Lung microvascular endothelial cell (primary cell): ENCODE data around the gene LRSAM1. TPM values are rescaled to one million over a fixed set of nuclear protein-coding genes. Genes with fewer than 3 reads are reported as not detected.

ENCODE experiments used
- DNase-seq, 2 donors: peaks; one replicate each; pipeline versions ENCODE4 v3.0.0 to v3.0.0-alpha.2; 2010; ENCODE audit warnings: low read depth in 2 of 2
- total RNA-seq: library from RNA; depleted of rRNA; stranded (reverse); fragments of >200 nt; gene quantifications from 2 replicates; pipeline ENCODE4 v1.2.1, GENCODE V29; 2014

Gene LRSAM1
- total RNA-seq, 1 donor from 2014 or later: 9.9 TPM

DNA sequence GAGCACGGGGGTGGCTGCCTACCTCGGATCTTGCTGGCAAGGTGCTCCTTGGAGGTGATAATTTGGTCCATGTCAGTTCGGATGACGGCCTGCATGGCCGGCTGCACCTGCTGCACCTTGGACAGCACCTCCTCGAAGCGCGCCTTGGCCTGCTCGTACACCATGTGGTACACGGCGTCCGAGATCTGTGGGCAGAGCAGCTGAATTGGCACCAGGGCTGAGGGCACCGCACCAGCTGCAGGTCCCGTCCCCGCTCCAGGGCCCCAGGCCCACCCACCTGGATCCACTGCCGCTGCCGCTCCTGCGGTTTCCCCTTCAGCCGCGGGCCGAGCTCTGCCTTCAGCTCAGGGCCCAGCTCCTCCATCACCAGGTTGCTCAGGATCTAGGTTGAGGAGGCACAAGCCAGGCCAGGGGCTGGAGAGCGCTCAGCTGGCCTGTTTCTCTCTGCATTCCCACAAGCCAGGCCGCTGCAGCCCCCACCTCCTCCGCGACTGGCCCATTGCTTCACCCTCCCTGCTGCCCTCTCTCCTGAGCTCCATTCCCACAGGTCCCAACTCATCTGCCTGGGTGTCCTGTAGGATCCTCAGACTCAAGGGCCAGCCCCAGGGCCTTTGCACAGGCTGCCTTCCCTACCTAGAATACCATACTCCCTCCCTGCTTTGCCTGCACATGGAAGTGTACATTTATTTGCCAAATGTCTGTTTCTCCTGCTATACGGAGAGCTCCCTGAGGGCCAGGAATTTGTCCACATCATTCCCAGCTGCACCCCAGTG, 65.7 kb downstream of the LRSAM1 start:
- no peak for DNase-seq

DNA sequence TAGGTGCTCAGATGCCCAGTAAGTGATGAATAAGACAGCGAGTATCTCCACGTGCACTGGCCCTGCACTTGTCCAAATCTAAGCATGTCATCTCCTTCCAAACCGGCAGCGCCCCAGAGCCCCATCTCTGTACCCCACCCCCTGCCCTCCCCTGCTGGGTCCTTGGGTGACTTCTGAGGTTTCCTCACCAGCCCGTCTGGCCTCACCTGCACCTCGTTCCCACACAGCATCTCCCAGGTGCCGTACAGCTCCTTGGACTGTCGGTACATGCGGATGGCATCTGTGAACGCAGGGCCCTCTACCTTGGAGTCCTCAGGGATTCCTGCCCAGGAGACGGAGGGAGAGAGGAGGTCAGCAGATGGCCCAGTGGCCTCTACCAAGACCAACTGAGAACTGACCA, 66.3 kb downstream of the LRSAM1 start:
- no peak for DNase-seq

DNA sequence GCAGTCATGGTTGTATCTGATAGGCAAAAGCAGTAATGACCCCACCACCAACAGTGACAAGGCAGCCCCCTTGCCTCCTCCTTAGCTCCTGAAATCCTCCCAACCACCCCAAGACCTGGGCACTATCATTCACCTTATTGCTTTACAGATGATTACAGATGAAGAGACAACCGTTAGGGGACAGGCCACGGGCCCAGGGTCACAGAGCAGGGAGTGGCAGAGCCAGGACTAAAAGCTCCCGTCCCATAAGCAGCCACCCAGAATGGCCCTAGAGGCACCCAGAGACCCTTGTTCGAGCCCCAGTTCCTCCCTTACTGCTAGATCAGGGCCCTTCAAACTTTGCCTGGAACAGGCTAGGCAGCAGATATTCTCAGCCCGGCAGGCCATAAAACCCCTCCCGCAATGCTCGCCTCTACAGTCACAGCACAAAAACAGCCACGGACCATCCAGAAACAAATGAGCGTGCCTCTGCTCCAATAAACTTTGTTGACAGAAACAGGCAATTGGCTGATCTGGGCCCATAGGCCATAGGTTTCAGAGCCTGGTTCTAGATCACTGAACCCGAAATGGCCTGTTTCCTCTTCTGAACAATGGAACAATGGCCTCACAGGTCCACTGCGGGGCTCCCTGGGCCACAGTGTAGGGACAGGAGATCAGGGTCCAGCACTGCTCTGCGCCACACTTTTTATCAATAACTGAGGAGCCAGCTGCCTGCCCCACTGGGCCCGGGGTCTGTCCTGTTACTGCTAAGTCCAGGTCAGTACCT, 67.0 kb downstream of the LRSAM1 start:
- DNase-seq: peak; percentile 60 to 85

DNA sequence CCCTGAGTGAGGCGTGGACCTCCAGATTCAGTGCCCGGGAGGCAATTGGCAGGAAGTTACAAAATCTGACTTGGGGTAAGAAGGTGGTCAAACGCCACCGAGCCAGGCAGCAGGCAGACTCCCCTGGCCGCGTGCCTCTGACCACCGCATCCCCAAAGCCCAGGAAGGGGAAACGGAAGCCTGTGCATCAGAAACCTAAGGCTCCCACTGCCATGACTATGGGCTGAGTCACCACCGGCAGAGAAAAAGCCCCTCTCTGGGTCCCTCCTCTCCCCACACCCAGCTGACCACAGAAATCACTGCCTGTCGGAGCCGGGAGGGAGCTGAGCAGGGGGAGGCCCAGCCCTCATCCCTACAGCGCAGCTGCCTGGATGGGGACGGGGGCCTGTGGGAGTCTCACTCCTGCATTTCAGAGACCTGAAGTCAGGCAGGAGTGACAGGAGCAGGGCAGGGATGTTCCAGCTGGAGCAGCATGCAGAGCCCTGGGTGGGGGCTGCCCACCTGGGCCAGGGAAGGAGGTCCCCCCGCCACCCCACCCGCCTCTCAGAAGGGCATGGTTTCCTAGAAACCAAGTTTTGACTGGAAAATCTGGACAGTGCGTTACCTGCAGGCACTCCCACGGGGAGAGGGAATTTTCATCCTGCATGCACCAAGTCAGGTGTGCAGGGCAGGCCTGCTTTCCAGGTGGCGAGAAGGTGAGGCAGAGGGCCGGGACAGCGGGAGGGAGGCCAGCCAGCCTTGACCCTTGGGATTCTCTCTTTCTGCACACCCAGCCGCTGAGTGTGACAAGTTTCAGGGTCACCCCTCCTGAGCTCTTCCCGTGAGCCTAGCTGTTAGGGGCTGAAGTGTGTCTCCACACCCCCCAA, 68.2 kb downstream of the LRSAM1 start:
- DNase-seq: peak; percentile 85 to 99

DNA sequence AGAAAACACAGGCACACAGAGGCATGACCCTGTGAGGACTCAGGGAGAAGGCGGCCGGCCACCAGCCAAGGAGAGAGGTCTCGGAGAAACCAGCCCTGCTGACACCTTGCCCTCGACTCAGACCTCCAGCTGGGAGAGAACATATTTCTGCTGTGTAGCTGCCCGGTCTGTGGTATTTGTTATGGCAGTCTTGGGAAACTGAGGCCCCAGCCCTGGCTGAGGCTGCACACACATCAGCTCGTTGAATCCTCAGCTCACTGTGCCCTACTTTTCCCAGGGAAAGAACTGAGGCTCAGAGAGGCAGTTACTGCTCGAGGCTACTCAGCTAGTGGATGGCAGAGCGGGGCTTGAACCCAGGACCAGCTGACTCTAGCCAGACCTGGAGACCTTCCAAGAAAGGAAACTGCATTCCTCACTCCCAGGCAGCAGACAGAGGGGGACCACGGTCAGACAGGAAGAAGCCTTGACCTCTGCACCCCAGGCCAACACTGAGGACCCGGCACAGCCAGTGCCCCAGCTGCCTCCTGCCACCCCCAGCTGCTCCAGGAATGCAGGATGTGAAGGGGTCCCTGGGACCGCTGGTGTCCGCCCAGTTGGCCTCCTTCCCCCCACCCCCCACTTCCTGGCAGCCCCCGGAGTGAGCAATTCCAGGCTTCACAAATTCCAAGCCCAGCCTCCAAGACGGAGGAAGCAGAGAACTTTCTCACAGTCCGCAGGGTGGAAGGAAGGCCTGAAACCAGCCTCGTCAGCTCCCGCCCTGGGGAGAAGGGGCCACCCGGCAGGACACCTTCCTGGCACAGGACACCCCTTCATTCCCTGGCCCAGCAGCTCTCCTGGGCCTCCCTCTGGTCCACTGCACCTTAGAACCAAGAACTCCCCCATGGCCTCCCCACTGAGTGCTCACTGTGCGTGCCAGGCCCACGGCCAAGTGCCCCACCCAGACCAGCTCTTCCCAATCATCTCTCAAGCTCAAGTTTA, 69.9 kb downstream of the LRSAM1 start:
- DNase-seq: peak in 1 of 2 donors; percentile 95

DNA sequence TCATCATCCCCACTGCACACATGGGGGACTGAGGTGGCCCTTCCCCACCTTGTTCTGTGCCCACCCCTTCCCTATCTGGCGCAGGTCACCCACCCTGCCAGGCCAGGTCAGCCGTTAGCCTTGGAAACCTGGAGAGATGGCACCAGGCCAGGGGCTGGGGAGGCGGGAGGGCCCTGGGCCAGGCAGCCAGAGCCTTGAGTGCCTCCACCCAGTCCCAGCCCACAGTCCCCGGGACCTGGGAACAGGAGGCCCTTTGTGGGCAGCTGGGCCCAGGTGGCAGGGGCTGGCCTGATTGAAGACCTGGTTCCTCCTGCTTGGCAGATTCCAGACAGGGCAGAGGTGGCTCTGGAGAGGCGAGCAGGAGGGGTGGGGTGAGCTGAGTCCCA, 70.6 kb downstream of the LRSAM1 start:
- no peak for DNase-seq

DNA sequence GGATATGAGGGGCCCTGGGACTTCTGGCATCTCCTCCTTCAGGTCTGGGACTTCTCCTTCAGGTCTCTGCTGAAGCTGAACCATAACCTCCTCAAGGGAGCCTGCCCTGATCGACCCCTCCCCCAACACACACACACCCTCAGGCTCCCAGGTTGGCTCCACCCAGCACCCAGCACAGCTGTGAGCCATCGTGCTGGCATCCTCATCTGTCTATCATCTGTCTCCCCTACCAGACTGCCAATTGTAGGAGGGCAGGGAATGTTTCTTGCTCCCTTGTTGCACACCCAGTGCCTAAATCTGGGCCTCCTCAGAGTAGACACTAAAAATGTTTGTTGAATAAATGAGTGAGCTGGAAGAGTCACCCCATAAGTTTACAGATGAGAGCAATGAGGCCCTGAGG, 71.4 kb downstream of the LRSAM1 start:
- DNase-seq: no peak

DNA sequence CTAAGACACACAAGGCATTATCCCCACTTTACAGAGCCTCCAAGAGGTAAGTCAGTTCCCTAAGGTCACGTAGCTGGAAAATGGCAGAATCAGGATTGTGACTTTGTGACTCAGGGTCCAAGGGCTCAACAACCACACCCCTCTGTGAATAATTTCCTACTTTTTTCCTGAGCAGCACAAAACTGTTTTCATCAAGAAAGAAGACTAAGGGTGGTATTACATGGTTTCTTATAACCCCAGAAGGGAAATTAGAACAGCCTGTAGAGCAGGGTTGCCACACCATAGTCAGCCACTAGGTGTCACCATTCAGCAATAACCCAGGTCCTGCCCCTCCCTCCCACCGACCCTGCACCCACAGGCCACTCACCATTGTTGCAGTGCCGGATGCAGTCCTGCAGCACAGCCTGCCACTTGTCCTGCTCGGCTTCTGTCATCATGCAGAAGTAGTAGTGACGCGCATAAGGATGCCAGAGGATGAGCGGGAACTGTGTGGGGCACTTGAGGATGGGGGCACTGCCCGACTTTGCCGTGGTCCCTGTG, 72.1 kb downstream of the LRSAM1 start:
- DNase-seq: peak; percentile 31 to 64

DNA sequence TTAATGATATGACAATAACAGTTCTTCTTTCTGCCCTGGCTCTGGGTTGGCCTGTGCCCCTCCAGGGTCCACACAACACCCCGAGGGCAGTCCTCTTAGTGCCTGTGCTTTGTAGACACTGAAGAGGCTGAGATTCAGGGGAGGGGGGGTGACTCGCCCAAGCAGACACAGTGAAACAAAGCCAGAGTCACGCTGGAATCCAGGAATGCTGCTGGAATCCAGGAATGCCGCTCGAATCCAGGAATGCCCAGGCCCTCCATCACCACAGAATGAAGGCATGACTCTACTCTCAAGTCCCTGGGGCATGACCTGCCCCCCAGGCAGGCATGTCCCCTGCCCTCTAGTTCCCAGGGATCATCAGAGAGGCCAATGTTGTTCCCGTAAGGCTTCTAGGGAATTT, 73.1 kb downstream of the LRSAM1 start:
- DNase-seq: no peak

DNA sequence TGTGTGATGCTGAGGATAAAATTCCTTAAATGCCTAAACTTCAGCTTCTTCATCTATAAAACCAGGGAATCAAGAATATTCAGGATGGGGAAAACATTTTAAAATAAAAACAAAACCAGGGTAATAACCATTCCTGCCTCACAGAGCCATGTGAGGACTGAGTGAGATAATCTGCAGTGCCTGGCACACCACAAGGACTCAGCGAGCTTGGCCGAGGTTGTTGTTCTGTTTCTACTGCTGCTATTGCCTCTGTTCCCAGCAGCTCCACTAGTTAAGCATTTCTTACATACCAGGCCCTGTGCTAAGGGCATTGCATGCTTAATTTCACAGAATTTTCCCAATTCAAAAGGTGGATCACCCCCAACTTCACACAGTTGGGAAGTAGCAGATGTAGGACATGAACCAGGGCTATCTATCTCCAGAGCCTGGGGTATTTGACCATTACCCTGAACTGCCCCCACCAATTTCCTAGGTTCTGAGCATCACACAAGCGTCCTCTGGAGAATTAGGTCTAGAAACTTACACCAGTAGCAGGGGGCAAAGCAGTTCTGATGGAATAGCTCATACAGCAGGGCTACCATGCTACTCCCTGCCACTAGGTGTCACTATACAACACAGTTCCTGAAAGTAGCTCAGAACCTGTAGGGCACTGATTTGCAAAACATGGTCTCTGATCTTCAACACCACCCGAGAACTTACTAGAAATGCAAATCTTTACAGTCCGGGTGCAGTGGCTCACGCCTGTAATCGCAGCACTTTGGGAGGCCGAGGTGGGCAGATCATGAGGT, 74.3 kb downstream of the LRSAM1 start:
- DNase-seq: peak; percentile 40 to 73

DNA sequence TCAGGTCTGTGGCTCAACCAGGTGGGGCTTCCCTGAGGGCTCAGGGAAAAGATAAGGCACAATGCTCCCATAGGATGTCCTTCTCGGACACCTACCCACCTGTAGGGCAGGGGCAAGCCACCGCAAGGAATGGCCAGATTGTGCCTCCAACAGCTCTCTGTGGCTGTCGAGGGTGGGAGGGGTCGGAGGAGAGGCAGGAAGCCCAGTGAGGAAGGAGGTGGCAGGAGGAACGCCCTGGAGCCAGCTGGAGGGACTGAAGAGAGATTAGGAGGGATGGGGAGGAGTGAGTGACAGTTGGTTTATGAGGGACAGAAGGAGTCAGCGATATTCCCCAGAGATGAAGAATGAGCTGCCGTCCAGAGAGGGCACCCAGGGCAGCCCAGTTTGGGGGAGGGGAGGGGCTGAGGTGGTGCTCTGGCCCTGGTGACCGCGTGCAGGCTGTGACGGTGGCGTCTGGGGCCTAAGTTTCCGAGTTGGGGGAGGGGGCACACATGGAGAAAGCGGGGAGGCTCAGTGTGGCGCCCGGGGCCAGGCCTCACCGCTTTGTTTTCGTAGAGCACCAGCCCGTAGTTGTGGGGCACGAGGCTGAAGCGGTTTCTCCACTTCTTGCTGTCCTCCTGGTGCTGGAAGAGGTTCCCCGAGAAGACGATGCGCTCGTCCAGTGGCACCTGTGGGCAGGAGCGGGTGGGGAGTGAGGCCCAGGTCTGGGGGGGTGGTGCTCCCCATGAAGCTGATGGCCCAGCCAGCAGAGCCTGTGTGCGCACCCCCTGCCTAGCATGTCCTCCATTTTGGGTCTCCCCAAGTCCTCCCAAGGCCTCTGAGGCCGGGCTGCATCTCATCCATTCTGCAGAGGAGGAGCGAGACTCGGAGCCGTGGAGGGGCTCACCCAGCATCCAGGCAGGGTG, 75.6 kb downstream of the LRSAM1 start:
- DNase-seq: no peak

DNA sequence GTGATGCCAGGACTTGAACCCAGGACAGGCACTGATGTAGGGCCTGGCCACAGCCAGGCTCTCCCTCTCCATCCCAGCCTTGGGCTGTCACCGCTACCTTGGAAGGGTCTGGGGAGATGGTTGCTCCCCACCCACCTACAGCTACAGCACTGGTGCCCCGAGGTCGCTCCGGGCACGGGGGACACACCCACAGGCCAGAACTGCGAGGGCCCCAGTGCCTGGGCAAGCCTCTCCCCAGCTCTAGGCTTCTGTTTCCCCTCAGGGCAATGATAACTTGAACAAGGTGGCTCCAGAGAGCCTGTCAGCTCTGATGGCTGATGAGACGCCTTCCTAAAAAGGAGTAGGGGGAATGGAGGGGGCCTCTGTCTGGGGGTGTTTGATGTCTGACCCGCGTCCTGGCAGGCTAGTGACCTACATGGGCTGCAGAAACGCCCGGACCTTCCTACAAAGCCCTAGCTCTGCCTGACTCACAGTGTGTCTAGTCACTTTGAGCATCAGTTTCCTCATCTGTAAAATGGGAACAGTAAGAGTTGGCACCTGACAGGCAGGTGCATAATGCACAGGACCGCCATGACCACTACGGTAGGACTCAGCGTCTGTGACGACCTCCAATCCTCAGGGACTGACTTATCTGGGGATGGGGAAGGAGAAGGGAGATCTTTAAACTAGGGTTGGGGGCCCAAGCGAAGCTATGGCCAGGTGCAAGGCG, 76.4 kb downstream of the LRSAM1 start:
- DNase-seq: no peak

DNA sequence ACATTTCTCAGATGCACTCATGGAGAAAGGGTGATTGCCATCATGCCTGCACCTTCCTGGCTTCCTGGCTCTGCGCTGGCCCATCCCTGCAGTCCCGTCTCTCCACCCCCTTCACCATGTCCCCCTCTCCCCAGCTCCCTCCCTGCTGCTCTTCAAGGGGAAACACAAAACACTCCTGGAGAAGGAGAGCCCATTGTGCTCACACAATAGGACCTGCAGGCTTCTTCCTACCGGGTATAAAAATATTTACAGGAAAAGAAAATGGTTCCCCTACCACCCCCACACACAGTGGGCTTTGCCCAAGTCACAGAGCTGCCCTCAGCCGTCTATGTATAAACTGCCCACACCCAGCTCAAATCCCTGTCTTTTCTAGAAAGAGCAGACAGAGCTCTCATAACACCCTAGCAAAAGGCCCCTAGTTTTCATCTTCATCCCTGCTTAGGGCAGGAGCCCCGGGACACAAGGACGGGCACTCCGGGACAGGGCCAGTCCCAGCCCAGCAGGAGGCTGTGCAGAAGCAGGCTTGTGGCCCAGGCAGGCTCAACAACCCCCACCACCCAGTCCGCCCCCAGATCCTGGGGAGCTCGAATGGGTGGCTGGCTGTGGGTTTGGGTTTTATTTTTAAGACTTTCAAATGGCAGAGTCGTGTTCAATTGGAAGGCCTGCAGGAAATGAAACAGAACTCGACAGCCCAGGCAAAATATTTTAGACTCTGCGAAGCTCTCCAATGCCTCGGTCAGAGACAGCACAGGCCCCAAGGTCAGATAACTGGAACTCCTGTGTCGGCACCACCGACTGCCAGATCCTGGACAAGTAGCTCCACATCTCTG, 77.3 kb downstream of the LRSAM1 start:
- DNase-seq: peak; percentile 35 to 58

DNA sequence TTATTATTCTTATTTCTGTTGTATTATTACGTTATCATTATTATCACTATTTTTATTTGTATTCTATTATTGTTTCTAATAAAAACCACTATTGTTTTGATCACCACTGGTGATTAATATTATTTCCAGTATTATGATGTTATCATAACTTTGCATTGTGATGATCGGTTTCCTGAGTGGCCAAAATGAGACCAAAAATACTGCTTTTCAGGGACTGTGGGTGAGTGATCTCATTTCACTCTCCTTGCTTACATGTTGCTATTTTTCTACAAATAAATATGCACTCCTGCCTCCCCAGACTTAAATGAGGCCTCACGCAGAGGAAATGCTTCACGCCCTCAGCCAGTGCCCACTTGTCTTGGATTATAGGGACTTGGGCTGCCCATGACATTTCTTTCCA, 78.4 kb downstream of the LRSAM1 start:
- peak; percentile 56 to 74 for DNase-seq

DNA sequence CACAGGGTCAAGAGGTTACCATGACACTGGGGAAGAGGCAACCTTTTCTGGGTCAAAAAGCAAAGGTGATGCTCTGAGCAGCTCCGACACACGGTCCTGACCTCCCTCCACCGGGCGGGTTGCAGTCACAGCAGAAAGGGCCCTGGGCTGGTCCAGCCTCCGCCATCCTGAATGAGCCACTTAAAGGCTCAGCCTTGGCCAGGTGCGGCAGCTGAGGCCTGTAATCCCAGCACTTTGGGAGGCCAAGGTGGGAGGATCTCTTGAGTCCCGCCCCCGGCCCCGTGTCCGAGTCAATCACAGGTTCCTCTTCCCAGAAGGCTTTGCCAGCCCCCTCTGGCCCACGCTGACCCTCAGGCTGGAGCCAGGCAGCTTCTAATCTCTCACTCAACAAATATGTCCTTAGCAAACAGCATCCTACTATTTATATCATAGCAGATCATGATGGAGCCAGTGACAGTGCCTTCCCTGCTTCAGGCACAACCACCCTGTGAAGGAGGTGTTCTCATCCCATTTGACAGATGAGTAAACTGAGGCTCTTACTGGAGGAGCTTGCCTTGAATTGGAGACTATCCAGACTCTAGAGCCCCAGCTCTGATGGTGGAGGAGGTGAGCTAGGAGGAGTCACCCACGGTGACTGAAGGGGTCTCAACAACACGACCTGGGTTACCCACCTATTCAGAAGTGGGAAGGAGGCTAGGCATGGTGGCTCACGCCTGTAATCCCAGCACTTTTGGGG, 79.1 kb downstream of the LRSAM1 start:
- DNase-seq: no peak

DNA sequence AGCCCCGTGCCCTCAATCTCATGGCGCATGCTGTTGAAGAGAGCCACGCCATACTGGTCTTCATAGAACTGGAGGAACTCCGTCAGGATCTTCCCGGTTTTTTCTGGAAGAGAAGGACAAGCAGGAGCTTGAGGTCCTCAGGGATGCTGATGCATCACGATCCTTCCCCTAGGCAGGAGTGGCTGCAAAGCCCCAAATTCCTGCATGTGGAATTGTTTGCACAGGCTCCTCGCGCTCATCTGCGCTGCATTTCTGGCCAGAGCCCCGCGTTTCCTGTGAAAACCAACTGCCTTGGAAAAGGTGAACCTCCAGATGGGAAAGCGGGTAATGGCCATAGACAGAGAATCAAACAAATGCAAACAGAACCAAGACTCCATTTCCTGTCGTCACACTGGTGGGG, 80.4 kb downstream of the LRSAM1 start:
- DNase-seq: peak; percentile 22 to 70
